Measurements from ENCODE around the gene HOXB8. TPM values are rescaled to one million over a fixed set of nuclear protein-coding genes. Genes with fewer than 3 reads are reported as not detected.

The HOXB8 gene
- total and polyA plus RNA-seq, 5 donors from 2014 or later: not detected

DNA sequence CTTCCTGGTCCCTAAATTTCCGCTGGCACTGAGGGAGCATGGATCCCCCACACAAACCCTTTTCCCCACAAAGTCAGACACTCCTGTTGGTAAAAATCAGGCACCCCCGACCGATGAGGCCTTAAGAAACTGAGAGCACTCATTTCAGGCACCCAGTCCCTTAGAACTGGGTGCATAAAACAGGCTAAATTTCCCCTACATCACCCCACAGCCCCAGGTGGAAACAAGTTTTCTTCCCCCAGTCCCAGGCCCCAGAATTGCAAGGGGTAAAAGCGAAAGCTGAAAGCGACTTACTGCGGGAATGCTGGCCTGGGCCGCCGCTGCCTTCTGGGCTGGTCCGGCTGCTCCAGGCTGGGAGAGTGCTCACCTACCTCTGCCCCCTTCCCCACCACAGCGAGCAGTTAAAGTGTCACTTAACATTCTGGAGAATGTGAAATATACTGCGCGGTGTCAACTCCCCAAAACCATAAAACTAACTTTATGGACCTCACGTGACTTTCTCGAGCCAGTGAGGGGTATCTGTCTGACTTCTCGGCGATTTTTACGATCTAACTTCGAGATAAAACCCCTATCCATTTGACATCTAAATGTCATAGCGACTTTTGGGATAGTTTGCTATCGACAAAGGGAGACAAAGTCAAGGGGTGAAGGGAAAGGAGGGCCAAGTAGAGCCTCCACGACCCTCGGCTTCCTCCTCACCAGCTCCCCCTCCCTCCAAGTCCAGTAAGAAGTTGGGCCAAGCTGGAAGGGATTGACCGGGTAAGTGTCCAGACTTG lies 25.1 kb downstream of the HOXB8 start, which contains the start of gene HOXB3:
TSS of gene HOXB3 (minus strand) at position 411 of the 776 bp plus-strand sequence. CDS start 37,767 bp downstream, outside the sequence.
- Histone ChIP-seq H3K27me3 (ENCODE audit: control insufficient read depth, insufficient read depth, low read length) (peaks cover 46% of the 10 kb centered on the region), H3K27ac (ENCODE audit: insufficient read depth, low read length, poor library complexity, severe bottlenecking) (no peak within 1 kb of the TSS), H3K9me3 (ENCODE audit: control insufficient read depth in 2 of 2, low read length in 2 of 2) (no peaks in the 10 kb centered on the region), H3K36me3 (ENCODE audit: control insufficient read depth, insufficient read depth, low read length) (no peaks in the 10 kb centered on the region), H3K4me1 (ENCODE audit: control insufficient read depth, insufficient read depth, low read length, poor library complexity, severe bottlenecking) (peaks cover 34% of the 10 kb centered on the region), H3K4me3 (ENCODE audit: low read depth, low read length) (no peak within 1 kb of the TSS)
- peaks cover 0 to 45% (median 28%) of the 10 kb centered on the region in 4 donors for H3K4me1 Mint-ChIP-seq
- no peak for ATAC-seq (ENCODE audit: low read depth in 2 of 2)
- H3K9me3 Mint-ChIP-seq: no peaks in the 10 kb centered on the region
- DNase-seq: no peak
- H3K27ac Mint-ChIP-seq: no peak within 1 kb of the TSS
- H3K36me3 Mint-ChIP-seq: no peaks in the 10 kb centered on the region
- peak within 1 kb of the TSS in 2 of 4 donors; percentile 16 to 52 for H3K4me3 Mint-ChIP-seq
- H3K27me3 Mint-ChIP-seq: peaks cover 90% of the 10 kb centered on the region

- DNase-seq (no peak), ATAC-seq (ENCODE audit: low read depth in 2 of 2) (no peak)
- H3K9me3 Mint-ChIP-seq: no peaks in the 10 kb centered on the region
- Histone ChIP-seq H3K36me3 (ENCODE audit: control insufficient read depth, insufficient read depth, low read length) (no peaks in the 10 kb centered on the region), H3K4me3 (ENCODE audit: low read depth, low read length) (no peak overlapping the region), H3K9me3 (ENCODE audit: control insufficient read depth in 2 of 2, low read length in 2 of 2) (no peaks in the 10 kb centered on the region), H3K27me3 (ENCODE audit: control insufficient read depth, insufficient read depth, low read length) (peaks cover 40% of the 10 kb centered on the region), H3K27ac (ENCODE audit: insufficient read depth, low read length, poor library complexity, severe bottlenecking) (no peak overlapping the region), H3K4me1 (ENCODE audit: control insufficient read depth, insufficient read depth, low read length, poor library complexity, severe bottlenecking) (peaks cover 36% of the 10 kb centered on the region)
- H3K27ac Mint-ChIP-seq: no peak overlapping the region
- peak overlapping the region in 1 of 4 donors; percentile 71 for H3K4me3 Mint-ChIP-seq
- peaks cover 94% of the 10 kb centered on the region for H3K27me3 Mint-ChIP-seq
- peaks cover 0 to 47% (median 28%) of the 10 kb centered on the region in 4 donors for H3K4me1 Mint-ChIP-seq
- no peaks in the 10 kb centered on the region for H3K36me3 Mint-ChIP-seq
These were observed 25.8 kb downstream of the HOXB8 start for GRCh38 chr17:48589060-48589830.

DNA sequence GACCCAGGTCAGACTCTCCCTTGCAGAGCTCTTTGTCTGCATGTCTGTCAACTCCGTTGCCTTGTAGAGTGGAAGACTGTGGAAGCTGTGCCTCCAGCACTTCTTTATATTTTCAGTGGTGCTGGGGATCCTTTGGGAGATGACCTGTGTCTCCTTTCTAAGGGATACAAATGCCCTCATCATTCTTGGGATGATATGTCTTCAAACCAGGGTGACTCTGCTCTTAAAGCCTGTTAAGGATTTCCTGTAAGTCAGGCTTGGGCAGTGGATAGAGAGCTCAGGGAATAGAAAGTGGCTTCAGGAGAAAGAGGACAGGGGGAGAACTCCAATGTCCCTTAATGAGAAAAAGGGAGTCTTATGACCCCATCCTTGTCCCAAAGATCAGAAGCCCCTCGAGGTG lies 26.6 kb downstream of the HOXB8 start:
- Mint-ChIP-seq H3K4me3 (peak overlapping the region in 1 of 4 donors; percentile 56), H3K27me3 (peaks cover 100% of the 10 kb centered on the region), H3K4me1 (peaks cover 6 to 46% (median 27%) of the 10 kb centered on the region in 4 donors), H3K9me3 (no peaks in the 10 kb centered on the region), H3K36me3 (no peaks in the 10 kb centered on the region), H3K27ac (no peak overlapping the region)
- no peaks in the 10 kb centered on the region for H3K9me3 ChIP-seq (ENCODE audit: control insufficient read depth in 2 of 2, low read length in 2 of 2)
- H3K4me1 ChIP-seq (ENCODE audit: control insufficient read depth, insufficient read depth, low read length, poor library complexity, severe bottlenecking): peaks cover 31% of the 10 kb centered on the region
- no peak overlapping the region for H3K4me3 ChIP-seq (ENCODE audit: low read depth, low read length)
- H3K27ac ChIP-seq (ENCODE audit: insufficient read depth, low read length, poor library complexity, severe bottlenecking): no peak overlapping the region
- peaks cover 46% of the 10 kb centered on the region for H3K27me3 ChIP-seq (ENCODE audit: control insufficient read depth, insufficient read depth, low read length)
- DNase-seq: no peak
- no peaks in the 10 kb centered on the region for H3K36me3 ChIP-seq (ENCODE audit: control insufficient read depth, insufficient read depth, low read length)
- ATAC-seq (ENCODE audit: low read depth in 2 of 2): no peak

DNA sequence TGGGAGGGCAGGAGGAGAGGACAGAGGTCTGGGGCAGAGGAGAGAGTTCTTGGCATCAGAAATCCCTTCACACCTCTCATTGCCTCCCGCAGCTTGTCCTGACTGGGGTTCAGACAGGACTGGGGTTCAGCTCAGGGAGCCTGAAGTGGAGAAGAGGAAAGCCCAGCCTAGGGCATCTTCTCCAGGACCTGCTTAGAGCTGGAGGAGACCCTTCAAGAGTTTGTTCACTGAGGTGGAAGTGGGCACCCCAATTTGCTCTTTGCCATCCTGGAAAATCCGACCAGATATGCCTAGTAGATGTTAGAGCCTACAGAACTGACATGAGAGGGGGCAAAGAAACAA lies 27.0 kb downstream of the HOXB8 start:
- H3K27me3 Mint-ChIP-seq: peaks cover 100% of the 10 kb centered on the region
- Histone ChIP-seq H3K9me3 (ENCODE audit: control insufficient read depth in 2 of 2, low read length in 2 of 2) (no peaks in the 10 kb centered on the region), H3K4me1 (ENCODE audit: control insufficient read depth, insufficient read depth, low read length, poor library complexity, severe bottlenecking) (peaks cover 26% of the 10 kb centered on the region), H3K27ac (ENCODE audit: insufficient read depth, low read length, poor library complexity, severe bottlenecking) (no peak overlapping the region), H3K36me3 (ENCODE audit: control insufficient read depth, insufficient read depth, low read length) (no peaks in the 10 kb centered on the region), H3K27me3 (ENCODE audit: control insufficient read depth, insufficient read depth, low read length) (peaks cover 50% of the 10 kb centered on the region), H3K4me3 (ENCODE audit: low read depth, low read length) (no peak overlapping the region)
- no peak for ATAC-seq (ENCODE audit: low read depth in 2 of 2)
- no peak overlapping the region for H3K27ac Mint-ChIP-seq
- peak overlapping the region in 2 of 4 donors; percentile 56 to 91 for H3K4me3 Mint-ChIP-seq
- no peaks in the 10 kb centered on the region for H3K9me3 Mint-ChIP-seq
- no peaks in the 10 kb centered on the region for H3K36me3 Mint-ChIP-seq
- DNase-seq: no peak
- peaks cover 6 to 45% (median 26%) of the 10 kb centered on the region in 4 donors for H3K4me1 Mint-ChIP-seq

DNA sequence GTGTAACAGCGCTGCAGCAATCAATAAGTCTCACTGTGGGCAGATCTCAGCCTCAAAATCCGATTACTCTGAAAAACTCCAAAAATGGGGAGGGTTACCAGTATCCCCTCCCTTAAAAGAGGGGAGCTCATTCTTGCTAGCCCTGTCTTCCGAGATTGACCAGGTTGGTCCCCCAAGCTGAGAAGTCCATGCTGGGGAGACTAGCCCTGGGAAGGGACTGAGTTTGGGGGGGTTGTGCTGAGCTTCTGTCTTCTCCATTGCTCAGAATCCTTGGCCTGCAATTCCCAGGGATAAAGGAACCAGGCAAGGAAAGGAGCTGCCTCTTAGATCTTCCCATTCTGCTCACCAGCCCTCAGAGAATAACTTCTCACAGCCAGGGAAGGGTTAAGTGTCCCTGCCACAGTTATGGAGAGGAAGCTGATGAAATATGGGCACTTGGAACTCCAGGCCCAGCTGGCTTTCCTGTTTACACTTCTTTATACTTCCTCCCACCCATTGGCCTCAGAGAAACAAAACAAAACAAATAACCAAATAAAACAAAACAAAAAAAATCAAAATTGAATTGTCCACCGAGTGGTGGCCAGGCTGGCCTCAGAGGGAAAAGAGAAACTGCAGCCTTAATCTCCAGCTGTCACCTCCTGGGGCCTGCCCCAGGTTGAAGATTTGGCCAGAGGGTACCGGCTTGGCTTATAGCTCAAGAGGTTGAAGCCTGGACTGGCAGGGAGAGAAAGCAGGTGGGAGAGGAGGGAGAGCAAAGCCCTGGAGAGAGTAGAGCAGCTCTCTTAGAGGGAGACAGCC lies 27.6 kb downstream of the HOXB8 start:
- DNase-seq (no peak), ATAC-seq (ENCODE audit: low read depth in 2 of 2) (no peak)
- peaks cover 7 to 42% (median 24%) of the 10 kb centered on the region in 4 donors for H3K4me1 Mint-ChIP-seq
- no peak overlapping the region for H3K27ac Mint-ChIP-seq
- Histone ChIP-seq H3K4me3 (ENCODE audit: low read depth, low read length) (no peak overlapping the region), H3K27ac (ENCODE audit: insufficient read depth, low read length, poor library complexity, severe bottlenecking) (no peak overlapping the region), H3K36me3 (ENCODE audit: control insufficient read depth, insufficient read depth, low read length) (no peaks in the 10 kb centered on the region), H3K4me1 (ENCODE audit: control insufficient read depth, insufficient read depth, low read length, poor library complexity, severe bottlenecking) (peaks cover 24% of the 10 kb centered on the region), H3K27me3 (ENCODE audit: control insufficient read depth, insufficient read depth, low read length) (peaks cover 54% of the 10 kb centered on the region), H3K9me3 (ENCODE audit: control insufficient read depth in 2 of 2, low read length in 2 of 2) (no peaks in the 10 kb centered on the region)
- H3K4me3 Mint-ChIP-seq: peak overlapping the region; percentile 11 to 91 (median 46)
- no peaks in the 10 kb centered on the region for H3K9me3 Mint-ChIP-seq
- H3K36me3 Mint-ChIP-seq: no peaks in the 10 kb centered on the region
- H3K27me3 Mint-ChIP-seq: peaks cover 100% of the 10 kb centered on the region

DNA sequence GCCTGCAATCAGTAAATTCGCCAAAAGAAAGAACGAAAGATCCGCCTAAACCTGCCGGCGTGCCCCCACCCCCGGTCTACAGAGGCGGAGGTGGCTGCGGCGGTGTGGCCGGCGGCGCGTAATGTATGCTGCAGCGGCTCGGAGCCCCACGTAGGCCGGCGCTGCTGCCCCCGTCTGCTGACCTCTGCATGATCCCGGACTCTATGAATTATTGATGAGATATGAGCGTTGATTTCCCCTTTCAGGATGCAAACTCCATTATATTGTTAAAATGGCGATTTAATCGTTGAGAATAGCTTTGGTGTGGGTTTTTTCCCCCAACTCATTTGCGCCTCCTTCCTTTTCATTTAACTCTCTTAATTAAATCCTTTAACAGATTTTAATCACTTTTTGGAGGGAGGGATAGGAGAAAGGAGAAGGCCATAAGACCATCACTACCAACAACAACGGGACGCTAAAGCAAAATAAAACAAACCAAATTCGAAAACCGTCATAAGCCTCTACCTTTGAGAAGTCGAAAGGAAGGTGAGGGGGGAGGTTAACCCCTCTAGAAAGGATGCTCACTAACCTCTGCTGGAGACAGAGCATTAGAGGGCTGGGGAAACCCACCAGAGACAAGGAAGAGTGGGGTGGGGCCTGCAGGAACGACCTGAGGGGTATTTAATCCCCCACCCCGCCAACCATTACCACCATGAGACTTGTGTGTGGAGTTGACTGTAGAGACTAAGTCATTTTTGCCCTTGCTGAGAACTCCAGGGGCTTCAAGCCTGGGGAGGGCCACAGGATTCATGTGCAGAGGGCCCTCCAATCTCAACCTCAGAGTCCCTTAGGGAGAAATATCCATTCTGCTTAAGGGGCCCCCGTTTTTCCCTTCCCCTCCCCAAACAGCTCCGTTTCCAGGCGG lies 28.5 kb downstream of the HOXB8 start:
- Histone ChIP-seq H3K4me1 (ENCODE audit: control insufficient read depth, insufficient read depth, low read length, poor library complexity, severe bottlenecking) (peaks cover 30% of the 10 kb centered on the region), H3K4me3 (ENCODE audit: low read depth, low read length) (peak overlapping the region; percentile 89), H3K27ac (ENCODE audit: insufficient read depth, low read length, poor library complexity, severe bottlenecking) (no peak overlapping the region), H3K36me3 (ENCODE audit: control insufficient read depth, insufficient read depth, low read length) (no peaks in the 10 kb centered on the region), H3K27me3 (ENCODE audit: control insufficient read depth, insufficient read depth, low read length) (peaks cover 53% of the 10 kb centered on the region), H3K9me3 (ENCODE audit: control insufficient read depth in 2 of 2, low read length in 2 of 2) (no peaks in the 10 kb centered on the region)
- no peaks in the 10 kb centered on the region for H3K9me3 Mint-ChIP-seq
- H3K27ac Mint-ChIP-seq: peak overlapping the region in 1 of 3 donors; percentile 74
- peaks cover 10 to 45% (median 27%) of the 10 kb centered on the region in 4 donors for H3K4me1 Mint-ChIP-seq
- H3K27me3 Mint-ChIP-seq: peaks cover 100% of the 10 kb centered on the region
- H3K36me3 Mint-ChIP-seq: no peaks in the 10 kb centered on the region
- peak in 1 of 3 donors; percentile 42 for DNase-seq
- no peak for ATAC-seq (ENCODE audit: low read depth in 2 of 2)
- peak overlapping the region; percentile 88 to 96 (median 93) for H3K4me3 Mint-ChIP-seq

Measured in CD4-positive, CD25-positive, alpha-beta regulatory T cell (primary cell).